NCI-H1436 (cell line): ENCODE results near the gene TEX22.

Source experiments
- DNase-seq: peaks from one replicate; lab custom pipeline; 2025; lab: John Stamatoyannopoulos, UW

TEX22 gene

DNA sequence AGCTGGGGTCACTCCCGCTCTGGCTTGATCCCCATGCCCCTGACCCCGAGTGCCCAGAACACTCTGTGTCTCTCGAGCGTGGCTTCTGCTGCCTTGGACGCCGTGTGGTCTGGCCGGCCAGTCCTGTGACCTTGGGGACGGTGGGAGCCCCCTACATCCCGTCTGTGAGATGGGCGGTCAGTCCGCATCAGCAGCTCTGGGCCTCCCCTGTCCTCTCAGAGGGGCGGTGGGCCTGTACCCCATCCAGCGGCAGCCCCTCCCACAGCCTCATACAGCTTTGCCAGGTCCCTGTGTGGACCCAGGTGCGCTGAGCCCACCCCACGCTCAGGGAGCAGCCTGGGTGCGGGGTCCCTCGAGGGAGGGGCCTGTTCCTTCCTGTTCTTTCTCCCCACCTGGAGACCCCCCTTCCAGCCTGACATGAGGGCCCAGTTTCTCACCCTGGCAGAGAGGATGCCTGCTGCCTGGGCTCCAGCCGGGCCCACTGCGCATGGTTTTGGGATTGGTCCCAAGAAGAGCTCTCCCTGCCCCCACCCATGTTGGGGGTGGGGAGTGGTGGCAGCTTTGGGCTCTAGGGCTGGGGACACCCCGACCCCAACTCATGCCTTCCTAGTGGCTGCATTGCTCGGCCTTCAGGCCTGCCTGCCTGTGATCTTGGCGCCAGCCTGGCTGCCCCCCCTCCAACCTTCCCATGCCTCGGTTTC, 22.8 kb downstream of the TEX22 start:
- DNase-seq = no peak

DNA sequence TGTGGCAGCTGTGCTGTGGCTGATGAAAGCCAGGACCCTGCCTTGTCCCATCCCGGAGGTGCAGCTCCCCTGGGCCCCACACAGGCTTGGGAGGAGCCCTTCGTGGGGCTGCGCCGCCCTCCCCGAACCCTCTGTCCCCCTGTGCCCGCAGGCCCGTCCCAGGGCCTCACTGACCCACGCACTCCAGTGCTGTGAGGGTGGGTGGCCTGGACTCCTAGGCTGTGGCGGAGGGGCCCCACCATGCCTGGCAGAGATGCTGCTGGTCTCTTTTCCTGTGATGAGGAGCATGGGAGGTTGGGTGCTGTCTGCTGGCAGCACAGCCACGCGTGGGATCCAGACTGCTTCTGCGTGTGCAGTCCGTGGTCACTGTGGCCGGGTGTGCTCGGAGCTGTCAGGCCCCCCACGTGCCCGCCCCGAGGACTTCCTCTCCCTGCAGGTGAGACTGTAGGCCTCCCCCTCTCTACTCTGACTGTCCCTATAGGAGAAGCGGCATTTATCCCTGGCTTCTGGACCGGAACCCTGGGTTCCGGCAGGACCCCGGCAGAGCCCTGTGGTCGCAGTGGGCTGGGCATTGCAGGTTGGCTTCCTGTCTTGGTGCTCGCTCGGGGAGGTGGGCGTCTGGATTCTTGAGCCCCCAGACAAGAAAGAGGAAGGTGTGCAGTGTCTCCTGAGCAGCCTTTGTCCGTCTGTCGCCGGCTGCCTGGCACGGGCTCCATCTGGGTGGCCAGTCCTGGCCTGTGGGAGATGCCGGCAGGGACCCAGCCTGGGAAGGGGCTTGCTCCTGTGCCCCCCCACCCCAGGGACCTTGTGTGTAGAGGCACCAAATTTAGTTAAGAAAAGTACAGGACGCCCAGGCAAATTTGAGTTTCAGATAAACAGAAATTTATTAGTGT, 23.6 kb downstream of the TEX22 start:
- DNase-seq = no peak

DNA sequence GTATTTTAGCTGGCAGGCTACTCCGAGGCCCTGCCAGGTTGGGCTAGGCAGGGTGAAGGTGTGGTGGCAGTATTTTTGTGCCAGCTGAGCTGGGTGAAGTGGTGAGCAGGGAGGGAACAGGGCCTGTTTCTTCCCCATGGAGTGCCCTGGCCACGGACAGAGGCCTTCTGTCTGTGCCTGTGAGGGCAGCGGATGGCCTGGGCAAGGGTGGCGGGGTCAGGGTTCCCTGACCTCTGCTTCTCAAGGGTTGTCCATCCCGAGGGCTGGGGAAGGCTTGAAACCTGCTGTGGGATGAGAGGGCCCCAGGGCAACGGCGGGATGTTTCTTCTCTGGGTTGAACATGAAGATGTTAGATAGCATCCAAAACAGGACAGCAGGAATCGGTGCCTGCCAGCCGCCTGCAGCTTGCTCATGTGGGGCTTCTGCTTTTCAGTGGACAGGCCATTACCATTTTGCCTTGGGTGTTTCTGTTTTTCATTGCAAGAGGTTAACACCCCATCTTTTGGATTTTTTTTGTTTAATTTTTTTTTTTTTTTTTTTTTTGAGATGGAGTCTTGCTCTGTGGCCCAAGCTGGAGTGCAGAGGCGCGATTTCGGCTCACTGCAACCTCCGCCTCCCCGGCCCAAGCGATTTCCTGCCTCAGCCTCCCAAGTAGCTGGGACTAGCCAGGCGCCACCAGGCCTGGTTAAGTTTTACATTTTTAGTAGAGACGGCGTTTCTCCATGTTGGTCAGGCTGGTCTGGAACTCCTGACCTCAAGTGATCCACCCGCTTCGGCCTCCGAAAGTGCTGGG, 24.6 kb downstream of the TEX22 start:
- DNase-seq = no peak

DNA sequence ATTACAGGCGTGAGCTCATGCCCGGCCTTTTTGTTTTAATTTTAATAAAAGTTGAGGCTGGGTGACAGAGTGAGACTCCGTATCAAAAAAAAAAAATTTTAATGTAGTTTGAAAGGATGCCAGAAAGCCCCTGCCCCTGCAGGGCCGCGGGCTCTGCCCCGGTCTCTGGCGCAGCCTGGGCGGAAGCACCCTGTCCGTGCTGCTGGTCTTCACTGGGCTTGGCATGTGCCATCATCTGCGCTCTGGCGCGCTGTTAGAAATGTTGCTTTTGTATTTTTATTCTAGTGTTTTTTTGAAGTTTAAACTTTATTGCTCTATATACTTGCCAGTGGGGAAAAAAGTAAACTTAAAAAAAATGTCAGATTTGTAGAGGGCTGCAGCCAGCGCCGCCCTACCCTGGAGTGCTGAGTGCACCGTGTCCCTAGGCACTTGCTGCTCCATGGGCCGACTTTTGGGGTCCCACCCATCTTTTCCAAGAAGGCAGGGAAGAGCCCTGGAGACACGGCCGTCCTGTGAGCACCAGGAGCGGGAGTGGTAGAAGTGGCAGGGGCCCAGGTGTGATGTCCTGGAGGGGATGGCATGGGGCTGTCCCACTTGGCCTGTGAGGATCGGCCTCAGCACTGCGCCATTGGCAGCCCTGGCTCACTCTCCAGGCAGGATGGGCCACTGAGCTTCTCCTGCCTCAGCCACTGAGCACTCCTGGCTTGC, 25.3 kb downstream of the TEX22 start:
- DNase-seq = no peak

DNA sequence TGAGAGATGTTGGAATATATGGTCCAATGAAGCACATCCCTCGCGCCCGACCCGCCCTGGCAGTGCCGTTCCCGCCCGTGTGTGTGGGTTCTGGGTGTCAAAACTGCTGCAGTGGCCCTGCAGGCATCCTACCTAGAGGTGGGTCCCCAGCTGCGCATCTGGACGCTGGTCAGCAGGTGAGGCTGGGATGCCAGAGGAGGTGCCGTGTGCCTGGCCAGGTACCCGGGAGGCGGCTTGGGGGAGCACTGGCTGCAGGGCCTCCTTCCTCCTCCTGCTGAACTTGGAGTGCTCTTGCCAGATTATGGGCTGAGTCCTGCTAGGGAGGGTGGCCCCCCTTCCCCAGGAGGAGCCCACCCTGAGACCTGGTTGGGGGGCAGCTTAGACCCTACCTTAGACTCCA, 26.5 kb downstream of the TEX22 start:
- no peak for DNase-seq

DNA sequence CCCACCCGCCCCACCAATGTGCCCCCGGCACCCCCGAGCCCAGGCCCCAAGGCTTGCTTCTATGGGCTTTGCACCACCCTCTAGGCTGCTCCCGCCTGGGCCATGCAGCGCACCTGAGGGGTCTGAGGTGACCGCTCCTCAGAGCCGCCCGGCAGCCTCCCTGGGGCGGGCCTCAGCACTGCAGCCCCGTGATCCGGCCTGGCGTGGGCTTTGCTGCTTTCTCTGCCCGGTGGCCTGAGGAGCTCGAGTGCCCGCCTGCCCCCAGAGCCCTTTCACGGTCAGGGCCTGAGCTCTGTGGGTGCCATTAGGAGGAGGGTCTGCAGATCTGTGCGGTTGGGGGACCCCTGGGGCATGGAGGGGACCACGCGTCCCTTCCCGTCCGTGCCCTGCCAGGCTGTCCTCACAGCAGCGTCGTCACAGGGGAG, 27.5 kb downstream of the TEX22 start:
- no peak for DNase-seq

DNA sequence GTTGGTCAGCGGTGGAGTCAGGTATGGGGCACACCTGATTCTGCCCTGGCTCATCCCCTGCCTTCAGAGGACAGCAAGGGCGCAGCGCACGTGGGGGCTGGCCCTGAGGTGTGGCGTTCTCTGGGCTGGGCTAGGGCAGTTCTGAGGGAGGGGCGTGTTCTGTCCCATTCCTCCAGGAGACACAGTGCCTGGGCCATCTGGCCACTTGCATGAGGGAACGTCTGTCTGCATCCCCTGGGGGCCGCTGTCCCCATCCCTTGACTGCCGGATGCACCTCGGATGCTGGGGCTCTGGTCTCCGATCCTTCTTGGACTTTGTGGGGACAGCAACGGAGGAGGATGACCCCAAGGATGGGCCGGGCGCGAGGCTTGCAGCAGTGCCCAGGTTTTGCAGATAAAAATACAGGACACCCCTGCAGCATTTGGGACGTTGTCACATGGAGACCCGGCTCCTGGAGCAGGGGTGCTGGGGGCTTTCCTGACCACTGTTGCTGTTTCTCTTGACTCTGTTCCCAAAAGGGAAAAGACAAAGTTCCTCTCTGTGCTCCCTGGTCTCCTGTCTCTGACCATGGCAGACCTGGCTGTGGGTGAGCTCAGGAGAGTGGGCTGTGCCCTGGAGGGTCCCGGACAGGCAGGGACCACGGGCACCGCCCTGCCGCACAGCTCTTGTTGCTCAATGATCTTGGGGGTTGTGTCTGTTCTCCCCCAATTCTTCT, 28.2 kb downstream of the TEX22 start:
- DNase-seq = no peak

DNA sequence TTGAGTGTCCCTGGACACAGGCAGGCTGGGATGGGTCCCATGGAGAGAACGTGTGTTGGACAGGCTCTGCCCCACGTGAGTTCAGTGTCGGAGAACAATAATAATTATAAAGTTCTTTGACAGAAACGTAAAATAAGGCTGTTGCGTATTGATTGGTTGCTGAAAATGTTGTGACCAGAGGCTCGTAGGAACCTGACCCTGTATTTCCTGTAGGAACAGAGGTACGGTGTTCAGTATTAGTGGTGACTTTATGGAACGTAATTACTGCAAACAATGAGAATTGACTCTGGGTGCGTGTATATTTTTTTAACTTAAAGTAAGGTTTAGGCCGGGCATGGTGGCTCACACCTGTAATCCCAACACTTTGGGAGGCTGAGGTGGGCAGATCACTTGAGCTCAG, 29.1 kb downstream of the TEX22 start:
- DNase-seq = no peak

DNA sequence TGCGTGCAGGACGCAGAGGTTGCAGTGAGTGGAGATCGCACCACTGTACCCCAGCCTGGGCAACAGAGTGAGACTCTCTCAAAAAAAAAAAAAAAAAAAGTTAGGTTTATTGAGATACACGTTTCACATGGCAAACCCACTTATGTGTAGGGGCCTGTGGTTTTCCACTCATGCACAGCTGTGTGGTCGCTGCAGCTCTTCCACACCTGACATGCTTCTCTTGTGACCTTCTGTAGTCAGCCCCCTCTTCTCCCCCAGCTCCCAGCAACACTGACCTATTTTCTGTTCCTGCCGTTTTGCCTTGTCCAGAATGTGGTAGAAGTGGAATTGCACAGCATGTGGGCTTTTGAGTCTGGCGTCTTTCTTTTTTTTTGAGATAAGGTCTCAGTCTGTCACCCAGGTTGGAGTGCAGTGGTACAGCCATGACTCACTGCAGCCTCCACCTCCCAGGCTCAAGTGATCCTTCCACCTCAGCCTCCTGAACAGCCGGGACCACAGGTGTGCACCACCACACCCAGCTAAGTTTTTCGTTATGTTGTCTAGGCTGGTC, 29.7 kb downstream of the TEX22 start:
- no peak for DNase-seq

DNA sequence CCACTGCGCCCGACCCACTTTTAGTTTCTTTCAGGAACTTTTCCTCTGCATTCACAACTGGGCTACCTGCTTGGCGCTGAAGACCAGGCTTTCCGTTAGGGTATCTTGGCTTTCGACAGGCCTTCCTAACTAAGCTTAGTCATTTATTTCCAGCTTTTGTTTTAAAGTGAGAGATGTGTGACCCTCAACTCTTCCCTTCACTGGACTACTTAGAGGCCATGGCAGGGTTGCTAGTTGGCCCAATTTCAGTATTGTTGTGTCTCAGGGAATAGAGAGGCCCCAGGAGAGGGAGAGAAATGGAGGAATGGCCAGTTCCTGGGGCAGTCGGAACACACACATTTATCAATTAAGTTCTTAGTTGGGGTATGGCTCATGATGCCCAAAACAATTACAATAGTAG, 31.7 kb downstream of the TEX22 start:
- no peak for DNase-seq

DNA sequence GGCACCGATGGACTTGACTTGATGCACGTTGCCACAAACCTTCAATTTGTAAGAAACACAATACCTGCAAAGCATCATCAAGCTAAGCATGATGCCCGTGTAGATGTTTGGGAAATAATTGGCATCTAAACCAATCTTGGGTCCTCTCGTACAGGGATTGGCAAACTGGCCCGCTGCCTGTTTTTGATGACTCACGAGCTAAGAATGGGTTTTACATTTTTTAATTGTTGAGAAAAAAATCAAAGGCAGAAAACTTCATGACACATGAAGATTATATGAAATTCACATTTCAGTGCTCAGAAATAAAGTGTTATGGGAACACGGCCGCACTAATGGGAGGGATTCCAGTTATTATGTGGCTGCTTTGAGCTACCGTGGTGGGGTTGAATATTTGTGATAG, 32.2 kb downstream of the TEX22 start:
- no peak for DNase-seq

DNA sequence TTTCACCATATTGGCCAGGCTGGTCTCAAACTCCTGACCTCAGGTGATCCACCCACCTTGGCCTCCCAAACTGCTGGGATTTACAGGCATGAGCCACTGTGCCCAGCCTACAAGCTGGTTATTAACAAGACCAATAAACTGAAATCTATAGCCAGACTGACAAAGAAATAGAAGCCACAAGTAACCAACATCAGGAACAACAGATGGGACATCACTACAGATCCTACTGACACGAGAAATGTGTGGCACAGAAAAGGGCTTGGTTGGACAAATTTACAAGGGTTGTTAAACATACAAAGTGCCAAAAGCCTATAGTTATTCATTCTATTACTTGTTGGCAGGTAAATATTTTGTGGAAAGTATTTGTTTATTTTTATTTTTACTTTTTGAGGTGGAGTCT, 32.9 kb downstream of the TEX22 start:
- no peak for DNase-seq

DNA sequence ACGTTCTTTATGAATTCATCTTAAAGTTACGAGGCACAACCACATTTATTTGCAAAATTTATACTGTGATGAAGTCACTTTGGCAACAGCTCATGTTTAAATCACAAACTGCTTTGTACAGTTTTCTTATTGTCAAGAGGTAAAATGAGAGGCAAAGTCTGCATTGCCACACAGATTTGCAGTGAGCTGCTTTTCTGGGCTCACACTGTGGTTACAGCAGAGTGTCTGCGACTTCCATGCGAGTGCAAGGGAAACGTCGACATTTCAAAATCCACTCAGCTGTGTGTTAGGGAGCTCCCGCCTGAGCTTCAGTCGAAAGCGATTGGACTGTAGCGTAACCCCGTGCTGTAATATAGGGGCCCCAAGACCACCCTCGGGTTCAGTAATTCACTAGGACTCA, 34.3 kb downstream of the TEX22 start:
- no peak for DNase-seq

DNA sequence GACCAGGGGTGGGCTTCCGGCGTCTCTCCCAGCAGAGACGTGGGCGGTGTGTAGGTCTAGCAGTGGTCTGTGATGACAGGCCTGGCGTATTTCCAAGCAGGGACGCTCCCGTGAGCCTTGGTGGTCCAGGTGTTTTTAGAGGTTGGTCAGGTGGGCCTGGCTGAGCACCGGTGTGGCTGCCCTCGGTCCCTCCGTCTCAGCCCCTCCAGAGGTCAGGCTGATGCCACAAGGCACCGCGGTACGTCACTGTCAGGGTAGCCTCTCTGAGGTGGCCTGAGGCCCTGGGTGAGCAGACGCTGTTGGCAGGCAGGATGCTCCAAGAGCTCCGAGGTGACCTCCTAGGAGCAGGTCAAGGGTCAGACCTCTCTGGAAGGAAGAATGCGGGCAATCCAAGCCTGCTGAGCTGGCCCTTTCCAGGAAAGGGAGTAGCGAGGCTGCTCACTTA, 34.8 kb downstream of the TEX22 start:
- DNase-seq = no peak

DNA sequence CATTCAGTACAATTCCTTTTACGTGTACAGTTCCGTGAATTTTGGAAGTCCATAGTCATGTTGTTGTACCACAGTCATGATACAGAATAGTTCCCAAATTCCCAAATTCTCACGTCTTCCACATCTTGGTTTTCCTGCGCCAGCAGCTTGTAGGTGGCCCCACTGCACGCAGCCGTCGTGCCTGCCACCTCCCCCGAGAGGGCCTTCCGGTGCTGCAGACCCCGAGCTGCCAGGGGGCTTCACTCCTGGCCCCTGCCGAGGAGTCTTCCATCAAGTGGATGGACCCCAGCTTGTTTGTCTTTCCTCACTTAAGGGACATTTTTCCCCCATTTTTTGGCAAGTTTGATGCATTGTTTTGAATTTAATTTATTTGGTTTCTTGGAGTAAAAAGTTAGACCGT, 38.1 kb downstream of the TEX22 start:
- no peak for DNase-seq

DNA sequence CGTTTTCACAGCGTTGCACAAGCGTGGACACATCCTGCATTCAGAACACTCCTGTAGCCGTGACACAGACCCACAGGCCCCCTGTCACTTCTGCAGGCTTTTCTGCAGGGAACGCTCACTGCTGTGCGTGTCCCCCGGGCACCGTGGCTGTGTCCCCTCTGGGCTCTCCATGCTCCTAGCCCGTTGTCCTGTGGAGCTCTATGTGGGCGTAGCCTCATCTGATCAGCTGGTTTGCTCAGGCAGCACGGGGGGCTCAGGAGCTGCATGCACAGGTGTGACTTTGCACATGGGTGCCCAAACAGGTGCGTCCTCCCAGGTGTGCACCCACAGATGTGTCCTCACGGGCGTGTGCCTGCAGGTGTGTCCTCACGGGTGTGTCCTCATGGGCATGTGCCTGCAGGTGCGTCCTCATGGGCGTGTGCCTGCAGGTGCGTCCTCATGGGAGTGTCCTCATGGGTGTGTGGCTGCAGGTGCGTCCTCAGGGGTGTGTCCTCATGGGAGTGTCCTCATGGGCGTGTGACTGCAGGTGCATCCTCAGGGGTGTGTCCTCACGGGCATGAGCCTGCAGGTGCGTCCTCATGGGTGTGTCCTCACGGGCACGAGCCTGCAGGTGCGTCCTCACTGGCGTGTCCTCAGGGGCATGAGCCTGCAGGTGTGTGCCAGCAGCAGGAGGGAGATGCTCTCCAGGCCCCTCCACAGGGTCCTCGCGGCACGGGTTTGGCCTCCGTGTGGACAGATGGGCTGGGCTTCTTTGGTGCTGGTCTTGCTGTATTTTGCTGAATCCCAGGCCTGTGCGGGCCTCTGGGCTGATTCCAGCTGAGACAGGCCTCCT, 38.8 kb downstream of the TEX22 start:
- peak; percentile 6 for DNase-seq

DNA sequence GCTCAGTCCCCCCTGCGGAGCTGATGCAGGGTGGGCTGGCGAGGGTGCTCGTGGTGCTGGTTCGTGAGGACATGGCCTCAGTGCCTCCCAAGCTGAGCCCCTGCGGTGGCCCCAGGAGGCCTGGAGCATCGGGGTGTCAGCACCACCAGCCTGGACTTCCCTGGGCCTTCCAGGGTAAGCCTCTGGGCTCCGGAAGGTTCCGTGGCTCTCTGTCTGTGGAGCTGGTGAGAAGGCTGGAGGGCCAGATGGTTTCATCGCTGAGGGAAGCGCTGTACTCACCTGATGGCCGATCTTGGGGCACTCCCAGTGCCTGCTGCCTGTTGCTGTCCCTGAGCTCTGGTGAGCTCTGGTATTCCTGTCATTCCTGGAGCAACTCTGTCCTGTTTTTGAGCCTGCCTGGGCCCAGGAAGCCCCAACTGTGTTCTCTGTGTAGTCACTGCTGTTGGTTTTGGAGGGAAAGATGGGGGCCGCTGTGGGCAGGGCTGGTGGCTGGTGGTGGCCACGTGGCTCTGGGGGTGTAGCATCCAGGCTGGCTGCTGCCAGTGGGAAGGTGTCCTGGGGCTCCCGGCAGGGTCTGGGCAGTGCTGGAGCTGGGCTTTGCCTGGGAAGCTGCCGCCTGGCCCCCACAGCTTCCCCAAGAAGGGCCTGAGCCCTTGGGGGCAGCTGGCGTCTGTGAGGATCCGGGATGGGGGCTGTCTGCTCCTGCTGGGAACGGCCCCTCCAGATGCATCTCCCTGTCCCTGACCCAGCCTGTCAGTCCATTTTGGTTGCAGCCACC, 39.6 kb downstream of the TEX22 start:
- DNase-seq = no peak

DNA sequence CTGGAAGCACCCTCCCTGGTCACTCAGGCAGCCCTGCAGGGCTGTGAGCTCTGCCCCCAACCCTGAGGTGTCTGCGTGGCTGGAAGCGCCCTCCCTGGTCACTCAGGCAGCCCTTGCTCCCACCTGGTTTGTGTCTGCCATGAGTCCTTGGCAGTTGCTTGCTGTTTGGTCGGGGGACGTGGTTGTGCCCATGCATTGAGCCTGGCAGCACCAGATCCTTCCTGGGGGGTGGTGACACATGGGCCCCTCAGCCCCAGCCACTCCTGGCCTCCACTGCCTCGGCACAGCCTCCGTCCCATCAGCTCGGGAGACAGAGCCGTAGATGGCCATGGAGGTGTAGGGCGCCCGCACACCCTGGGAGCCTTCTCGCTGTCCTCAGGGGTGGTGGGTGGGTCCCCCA, 40.8 kb downstream of the TEX22 start:
- DNase-seq = no peak
